Left lung (tissue), 10 donors: Measurements from ENCODE around the gene PHB1. TPM values are rescaled to one million over a fixed set of nuclear protein-coding genes. Genes with fewer than 3 reads are reported as not detected.

Experiments
- ATAC-seq: fragments of 200-7000 bp; cut with Tn5 transposase; one replicate; pipeline ENCODE4 v1.9.1; 2020; ENCODE audit warnings: moderate library complexity
- DNase-seq, 4 donors: peaks; one replicate each; pipeline ENCODE4 v3.0.0-alpha.2; 2013 to 2020
- H3K27ac ChIP-seq, 2 donors: fragments of 200-600 bp; sonication (generic) in 1 of 2; one replicate each; pipeline versions ENCODE4 v1.5.0 to v1.8.0; 2020 to 2021
- H3K27me3 ChIP-seq, 2 donors: fragments of 200-600 bp; sonication (generic) in 1 of 2; one replicate each; pipeline versions ENCODE4 v1.5.0 to v1.8.0; 2020 to 2021
- H3K36me3 ChIP-seq, 2 donors: fragments of 200-600 bp; sonication (generic) in 1 of 2; one replicate each; pipeline versions ENCODE4 v1.5.0 to v1.8.0; 2020 to 2021
- H3K4me1 ChIP-seq, 2 donors: fragments of 200-600 bp; one replicate each; pipeline ENCODE4 v1.8.0; 2021
- H3K4me3 ChIP-seq, 2 donors: fragments of 200-600 bp; sonication (generic) in 1 of 2; one replicate each; pipeline versions ENCODE4 v1.5.0 to v1.8.0; 2020 to 2021; ENCODE audit warnings: mild to moderate bottlenecking in 1 of 2
- H3K9me3 ChIP-seq, 2 donors: fragments of 200-600 bp; sonication (generic) in 1 of 2; one replicate each; pipeline versions ENCODE4 v1.5.0 to v1.8.0; 2020 to 2021
- CTCF ChIP-seq, 2 donors: fragments of 200-600 bp; sonication (generic) in 1 of 2; IDR thresholded peaks; one replicate each; pipeline versions ENCODE4 v1.5.0 to v1.8.0; 2021; ENCODE audit warnings: antibody characterized with exemption in 2 of 2
- intact Hi-C, 2 donors: fragments of 100-400 bp; cut with DNase I; formaldehyde crosslinking; loops; one replicate each; pipeline versions ENCODE4 v1.11.2 to v1.14.2; 2022
- polyA plus RNA-seq, 6 donors: library from polyadenylated mRNA; unstranded; fragments of 120-200 nt; gene quantifications; one replicate each; pipeline ENCODE4 v1.2.1, GENCODE V29; 2013; ENCODE audit not compliant: insufficient read length in 6 of 6
- total RNA-seq, 2 donors: library from RNA; stranded (reverse); fragmentation: NEBNext Ultra II Directional; extraction: Animal tissue kit (Norgen Biotek cat#: 25700); gene quantifications; one replicate each; pipeline ENCODE4 v1.2.1, GENCODE V29; 2021
- donor health status: DM: no; HTN: yes; CAD: no.
- donor health status: DM: no; HTN: no; CAD: no.

Gene PHB1
- total and polyA plus RNA-seq, 8 donors, result 146 to 173 (median 162) TPM

DNA sequence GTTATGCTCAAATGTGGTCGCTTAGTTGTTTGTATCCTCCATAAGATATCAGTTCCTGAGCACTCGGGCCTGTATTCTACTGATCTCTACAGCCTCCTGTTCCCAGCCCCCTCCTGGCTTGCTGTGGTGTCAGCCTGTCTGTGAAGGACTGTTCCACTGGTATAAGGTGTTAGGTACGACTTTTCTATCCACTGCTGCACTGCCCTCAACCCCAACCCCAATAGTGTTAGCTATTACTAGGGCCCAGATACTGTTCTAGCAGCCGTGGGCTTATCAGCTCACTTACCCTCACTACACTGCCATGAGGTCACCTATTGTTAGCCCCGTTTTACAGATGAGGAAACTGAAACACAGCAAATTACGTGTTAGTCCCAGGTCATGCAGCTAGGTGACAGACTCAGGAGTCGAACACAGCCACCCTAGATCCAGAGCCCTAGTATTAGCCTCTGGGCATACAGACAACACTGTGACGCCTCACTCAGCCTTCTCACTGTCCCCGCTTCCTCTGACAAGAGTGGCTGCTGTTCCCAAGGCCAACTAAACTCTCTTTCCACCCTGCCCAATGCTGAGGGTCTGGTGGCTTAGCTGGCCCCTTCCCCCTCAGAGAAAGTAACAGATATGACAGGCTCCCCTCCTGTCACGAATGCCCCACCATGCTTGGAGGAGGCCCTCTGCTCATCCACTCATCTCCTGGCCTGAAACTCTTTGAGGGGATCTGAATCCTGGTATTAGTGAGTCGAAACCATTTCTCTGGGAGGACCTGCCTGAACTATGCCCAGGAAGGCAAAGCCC is 27.0 kb downstream of the PHB1 start:
- H3K9me3 ChIP-seq, result no peaks in the 10 kb centered on the region
- no peak for ATAC-seq

DNA sequence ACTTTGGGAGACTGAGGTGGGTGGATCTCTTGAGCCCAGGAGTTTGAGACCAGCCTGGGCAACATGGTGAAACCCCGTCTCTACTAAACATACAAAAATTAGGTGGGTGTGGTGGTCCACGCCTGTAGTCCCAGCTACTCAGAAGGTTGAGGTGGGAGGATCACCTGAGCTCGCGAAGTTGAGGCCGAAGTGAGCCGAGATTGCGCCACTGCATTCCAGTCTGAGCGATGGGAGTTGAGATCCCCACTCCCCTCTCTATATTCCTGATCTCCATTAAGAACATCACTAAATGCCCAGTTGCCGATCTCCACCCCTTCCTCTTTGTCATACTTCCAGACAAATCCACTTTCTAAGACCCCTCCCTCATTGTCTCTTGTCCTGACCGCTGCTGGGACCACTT is 28.3 kb downstream of the PHB1 start:
- no peak for TF ChIP-seq CTCF (IDR thresholded peaks at IDR 0.05)
- no peaks in the 10 kb centered on the region for H3K36me3 ChIP-seq
- peaks cover 0 to 39% of the 10 kb centered on the region in 2 donors for H3K4me1 ChIP-seq
- H3K27ac ChIP-seq, result no peak overlapping the region
- intact Hi-C loops, result loop anchor here in 1 of 2 donors (10.0 kb wide), 1 partner anchor 72 kb away; no protein-coding TSS in a partner anchor
- ATAC-seq, result no peak
- no peaks in the 10 kb centered on the region for H3K27me3 ChIP-seq
- H3K9me3 ChIP-seq, result no peaks in the 10 kb centered on the region
- no peak for DNase-seq
- H3K4me3 ChIP-seq, result no peak overlapping the region

More for the DNA sequence above, 27.0 kb downstream of the PHB1 start:
- TF ChIP-seq CTCF (IDR thresholded peaks at IDR 0.05), result no peak
- Histone ChIP-seq H3K36me3 (no peaks in the 10 kb centered on the region), H3K27me3 (no peaks in the 10 kb centered on the region), H3K4me3 (no peak overlapping the region), H3K27ac (peak overlapping the region in 1 of 2 donors; percentile 97), H3K4me1 (peaks cover 0 to 43% of the 10 kb centered on the region in 2 donors)
- no peak for DNase-seq
- intact Hi-C loops, result loop anchor here in 1 of 2 donors (10.0 kb wide), 1 partner anchor 73 kb away; no protein-coding TSS in a partner anchor

DNA sequence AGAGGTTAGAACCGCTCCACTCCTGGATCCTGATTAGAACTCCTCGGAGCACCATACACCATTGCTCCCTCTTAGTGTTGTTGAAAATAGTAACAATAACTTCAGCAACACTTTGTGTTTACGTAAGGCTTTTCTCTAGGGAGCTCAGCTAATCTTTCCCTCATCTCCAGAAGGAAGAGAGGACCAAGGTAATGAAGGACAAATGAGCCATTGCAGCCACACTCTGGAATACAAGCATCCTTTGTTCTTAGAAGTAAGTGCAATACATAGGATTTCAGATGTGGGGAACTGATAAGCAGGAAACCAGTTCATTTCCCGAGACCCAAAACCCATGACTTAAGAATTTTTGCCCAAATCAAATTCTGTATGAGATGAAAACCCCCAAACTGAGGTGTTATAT is 29.7 kb downstream of the PHB1 start:
- DNase-seq, result no peak
- Histone ChIP-seq H3K4me3 (no peak overlapping the region), H3K27me3 (no peaks in the 10 kb centered on the region), H3K27ac (no peak overlapping the region), H3K36me3 (no peaks in the 10 kb centered on the region), H3K9me3 (no peaks in the 10 kb centered on the region), H3K4me1 (peaks cover 0 to 38% of the 10 kb centered on the region in 2 donors)
- intact Hi-C loops, result loop anchor here in 1 of 2 donors (10.0 kb wide), 1 partner anchor 70 kb away; no protein-coding TSS in a partner anchor
- ATAC-seq, result no peak
- no peak for TF ChIP-seq CTCF (IDR thresholded peaks at IDR 0.05)

- Histone ChIP-seq H3K27me3 (no peaks in the 10 kb centered on the region), H3K4me3 (no peak overlapping the region), H3K36me3 (no peaks in the 10 kb centered on the region), H3K9me3 (no peaks in the 10 kb centered on the region), H3K27ac (no peak overlapping the region), H3K4me1 (peaks cover 0 to 23% of the 10 kb centered on the region in 2 donors)
- ATAC-seq, result no peak
- TF ChIP-seq CTCF (IDR thresholded peaks at IDR 0.05), result no peak
- intact Hi-C loops, result loop anchor here in 1 of 2 donors (10.0 kb wide), 1 partner anchor 68 kb away; no protein-coding TSS in a partner anchor
- no peak for DNase-seq
Observed at GRCh38 chr17:49383060-49383459, 31.6 kb downstream of the PHB1 start.

DNA sequence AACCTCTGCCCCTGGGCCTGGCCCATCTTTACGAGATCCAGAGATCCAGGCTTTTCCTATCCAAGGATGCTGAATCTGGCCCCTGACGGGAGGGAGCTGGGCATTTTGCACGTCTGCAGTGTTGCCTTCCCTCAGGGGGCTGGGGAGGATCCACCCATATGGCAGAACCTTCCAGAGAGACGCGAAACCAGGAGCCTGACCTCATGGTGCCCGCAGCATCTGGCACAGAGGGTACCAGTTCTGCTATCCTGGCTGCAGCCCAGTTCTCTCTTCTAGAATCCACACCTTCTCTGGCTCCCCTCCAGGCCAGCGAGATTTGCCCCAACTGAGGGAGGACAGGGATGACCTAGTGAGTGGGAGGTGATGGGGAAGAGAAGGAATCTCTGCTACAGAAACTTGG is 32.1 kb downstream of the PHB1 start:
- TF ChIP-seq CTCF (IDR thresholded peaks at IDR 0.05), result no peak
- no peaks in the 10 kb centered on the region for H3K9me3 ChIP-seq
- intact Hi-C loops, result loop anchor here in 1 of 2 donors (10.0 kb wide), 1 partner anchor 68 kb away; no protein-coding TSS in a partner anchor
- H3K4me1 ChIP-seq, result peaks cover 0 to 18% of the 10 kb centered on the region in 2 donors
- H3K27me3 ChIP-seq, result no peaks in the 10 kb centered on the region
- no peak overlapping the region for H3K4me3 ChIP-seq
- H3K27ac ChIP-seq, result no peak overlapping the region
- ATAC-seq (no peak), DNase-seq (no peak)
- no peaks in the 10 kb centered on the region for H3K36me3 ChIP-seq
